Amniotic stem cell (primary cell): ENCODE measurements around the gene SCTR.

Source experiments
- DNase-seq: peaks from one replicate; lab custom pipeline; 2025; lab: John Stamatoyannopoulos, UW

The SCTR gene

DNA sequence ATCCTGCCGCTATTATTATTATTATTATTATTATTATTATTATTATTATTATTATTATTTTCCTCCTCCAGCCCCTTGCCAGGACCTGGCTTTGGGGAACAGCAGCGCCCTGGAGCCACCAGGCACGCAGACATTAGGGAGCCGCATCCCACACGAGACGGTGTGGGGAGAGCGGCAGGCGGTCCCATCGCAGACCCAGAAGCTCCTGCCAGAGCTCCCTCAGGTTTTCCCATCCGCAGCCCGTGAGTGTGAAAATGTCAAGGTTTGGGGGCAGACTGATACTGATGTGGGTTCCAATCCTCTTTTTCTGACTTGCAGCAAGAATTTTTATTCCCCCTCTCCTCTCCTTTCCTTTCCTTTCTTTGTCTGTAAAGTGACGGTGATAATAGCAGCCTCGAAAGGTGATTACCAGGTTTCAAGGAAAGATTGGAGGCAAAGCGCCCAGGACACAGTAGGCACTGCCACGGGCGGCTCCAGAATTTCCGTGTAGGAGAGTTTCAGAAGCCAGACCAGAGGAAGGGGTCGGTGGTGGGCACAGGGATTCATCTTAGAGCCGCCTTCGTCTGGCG lies 816 bp downstream of the SCTR start:
- no peak for DNase-seq

- DNase-seq, result no peak
Observed at GRCh38 chr2:119522671-119523070, 1.6 kb downstream of the SCTR start.

GRCh38 chr2:119521433-119522050 lies 2.7 kb downstream of the SCTR start:
- DNase-seq, result no peak

- no peak for DNase-seq
Observed at GRCh38 chr2:119520696-119521432, 3.4 kb downstream of the SCTR start.

GRCh38 chr2:119519057-119519408 lies 5.2 kb downstream of the SCTR start:
- DNase-seq, result no peak

- no peak for DNase-seq
Observed at GRCh38 chr2:119518401-119519056, 5.8 kb downstream of the SCTR start.

- no peak for DNase-seq
Observed at GRCh38 chr2:119517433-119517832, 6.8 kb downstream of the SCTR start.

DNA sequence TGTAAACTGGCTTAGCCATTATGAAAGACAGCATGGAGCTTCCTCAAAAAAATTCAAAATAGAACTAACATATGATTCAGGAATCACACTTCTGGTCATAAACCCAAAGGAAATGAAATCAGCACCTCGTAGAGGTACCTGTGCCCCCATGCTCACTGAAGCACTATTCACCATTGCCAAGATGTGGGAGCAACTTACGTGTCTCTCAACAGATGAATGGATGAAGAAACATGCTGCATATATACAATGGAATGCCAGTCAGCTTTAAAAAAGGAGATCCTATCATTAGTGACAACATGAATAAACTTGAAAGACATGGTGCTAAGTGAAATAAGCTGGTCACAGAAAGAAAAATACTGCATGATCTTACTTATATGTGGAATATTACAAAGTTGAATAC lies 8.2 kb downstream of the SCTR start:
- no peak for DNase-seq

DNA sequence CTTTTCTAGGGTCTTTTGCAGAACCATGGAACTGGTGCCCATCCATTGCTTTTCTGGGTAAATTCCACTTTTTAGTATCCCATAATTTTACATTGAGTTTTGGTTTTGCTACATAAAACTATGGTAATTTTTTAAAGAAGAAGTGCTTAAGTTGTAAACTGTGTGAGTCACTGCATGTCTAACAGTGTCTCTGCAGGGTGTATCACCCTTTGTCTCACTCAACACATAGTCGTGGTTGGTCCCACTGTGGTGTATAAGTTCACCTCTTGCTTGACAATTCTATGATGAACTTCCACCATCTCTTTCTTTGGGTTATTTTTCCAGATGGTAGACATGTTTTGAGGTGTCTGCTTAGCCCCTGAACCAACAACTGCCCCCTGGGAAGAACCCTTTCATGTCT lies 10.5 kb downstream of the SCTR start:
- DNase-seq, result no peak

GRCh38 chr2:119512946-119513345 lies 11.3 kb downstream of the SCTR start:
- no peak for DNase-seq

DNA sequence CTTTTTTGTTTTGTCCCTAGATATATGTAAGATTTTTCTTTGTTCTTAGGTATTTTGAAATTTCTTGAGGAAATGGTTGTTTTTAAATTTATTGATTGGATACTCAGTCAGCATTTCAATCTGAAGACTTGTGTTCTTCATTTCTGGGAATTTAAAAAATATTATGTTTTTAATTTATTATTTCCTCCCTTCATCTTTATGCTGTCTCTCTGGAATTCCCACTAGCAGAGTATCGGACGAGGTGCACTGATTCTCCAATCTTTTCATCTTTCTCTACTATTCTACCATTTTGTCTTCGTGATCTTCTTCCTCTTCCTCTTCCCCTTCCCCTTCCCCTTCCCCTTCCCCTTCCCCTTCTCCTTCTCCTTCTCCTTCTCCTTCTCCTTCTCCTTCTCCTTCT lies 12.3 kb downstream of the SCTR start:
- no peak for DNase-seq

- DNase-seq, result no peak
Observed at GRCh38 chr2:119508756-119509155, 15.5 kb downstream of the SCTR start.

GRCh38 chr2:119496682-119497081 lies 27.6 kb downstream of the SCTR start:
- no peak for DNase-seq

GRCh38 chr2:119495948-119496347 lies 28.3 kb downstream of the SCTR start:
- DNase-seq, result no peak

- no peak for DNase-seq
Observed at GRCh38 chr2:119494163-119494790, 30.0 kb downstream of the SCTR start.

GRCh38 chr2:119491776-119492525 lies 32.3 kb downstream of the SCTR start:
- no peak for DNase-seq

DNA sequence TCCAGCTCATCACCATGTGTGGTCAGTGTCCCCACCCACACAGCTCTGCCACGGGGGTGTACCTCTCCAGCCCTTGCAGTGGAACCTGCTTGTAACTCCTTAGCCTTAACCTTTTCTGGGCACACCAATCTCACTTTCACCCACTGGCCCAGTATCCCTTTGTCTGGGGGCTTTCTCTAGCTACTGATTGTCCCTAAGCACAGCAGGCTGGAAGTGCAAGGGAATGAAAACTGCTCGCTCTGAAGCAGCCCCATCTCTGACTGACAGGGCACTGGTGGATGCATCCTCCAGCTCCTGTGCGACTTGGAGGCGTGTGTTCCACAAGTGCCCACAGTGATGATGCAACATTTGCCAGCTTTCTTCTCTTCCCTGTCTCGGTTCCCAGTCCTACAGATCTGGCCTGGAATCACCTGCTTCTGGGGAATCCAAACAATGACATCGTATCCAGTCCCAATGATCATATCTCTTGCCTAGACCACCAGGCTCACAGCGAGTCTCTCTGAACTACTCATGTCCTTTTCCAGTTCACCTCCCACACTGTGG lies 33.6 kb downstream of the SCTR start:
- no peak for DNase-seq

- no peak for DNase-seq
Observed at GRCh38 chr2:119490106-119490505, 34.2 kb downstream of the SCTR start.

DNA sequence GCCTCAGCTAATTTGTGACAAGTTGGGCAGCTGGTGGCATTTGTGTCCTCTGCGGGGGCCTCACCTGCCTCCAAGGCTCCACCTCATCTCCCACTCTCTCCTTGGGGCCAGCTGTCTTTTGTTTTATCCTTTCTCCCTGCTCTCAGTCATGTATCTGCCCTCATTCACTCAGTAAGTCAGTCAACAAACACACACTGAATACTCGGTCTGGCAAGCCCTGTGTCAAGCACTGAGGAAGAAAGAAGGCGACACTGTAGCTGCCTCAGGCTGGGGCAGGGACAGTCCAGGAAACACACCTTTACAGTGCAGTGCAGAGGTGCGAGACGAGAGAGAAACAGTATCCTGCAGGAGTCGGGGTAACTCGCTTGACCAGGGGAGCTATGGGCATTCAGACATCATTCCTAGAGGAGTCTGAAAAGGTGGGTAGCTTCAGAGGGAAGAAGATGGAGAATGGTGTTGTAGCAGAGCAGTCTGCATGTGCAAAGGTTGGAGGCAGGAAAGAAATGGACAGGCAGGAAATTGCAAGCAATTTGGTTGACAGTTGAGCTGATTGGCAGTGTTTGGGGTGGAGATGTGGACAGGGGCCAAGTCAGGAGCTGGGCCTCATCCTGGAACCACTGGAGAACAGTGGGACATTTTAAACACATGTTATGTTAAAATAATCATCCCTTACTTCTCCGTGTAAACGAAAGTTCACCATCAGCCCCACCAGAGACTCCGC lies 34.9 kb downstream of the SCTR start:
- no peak for DNase-seq

DNA sequence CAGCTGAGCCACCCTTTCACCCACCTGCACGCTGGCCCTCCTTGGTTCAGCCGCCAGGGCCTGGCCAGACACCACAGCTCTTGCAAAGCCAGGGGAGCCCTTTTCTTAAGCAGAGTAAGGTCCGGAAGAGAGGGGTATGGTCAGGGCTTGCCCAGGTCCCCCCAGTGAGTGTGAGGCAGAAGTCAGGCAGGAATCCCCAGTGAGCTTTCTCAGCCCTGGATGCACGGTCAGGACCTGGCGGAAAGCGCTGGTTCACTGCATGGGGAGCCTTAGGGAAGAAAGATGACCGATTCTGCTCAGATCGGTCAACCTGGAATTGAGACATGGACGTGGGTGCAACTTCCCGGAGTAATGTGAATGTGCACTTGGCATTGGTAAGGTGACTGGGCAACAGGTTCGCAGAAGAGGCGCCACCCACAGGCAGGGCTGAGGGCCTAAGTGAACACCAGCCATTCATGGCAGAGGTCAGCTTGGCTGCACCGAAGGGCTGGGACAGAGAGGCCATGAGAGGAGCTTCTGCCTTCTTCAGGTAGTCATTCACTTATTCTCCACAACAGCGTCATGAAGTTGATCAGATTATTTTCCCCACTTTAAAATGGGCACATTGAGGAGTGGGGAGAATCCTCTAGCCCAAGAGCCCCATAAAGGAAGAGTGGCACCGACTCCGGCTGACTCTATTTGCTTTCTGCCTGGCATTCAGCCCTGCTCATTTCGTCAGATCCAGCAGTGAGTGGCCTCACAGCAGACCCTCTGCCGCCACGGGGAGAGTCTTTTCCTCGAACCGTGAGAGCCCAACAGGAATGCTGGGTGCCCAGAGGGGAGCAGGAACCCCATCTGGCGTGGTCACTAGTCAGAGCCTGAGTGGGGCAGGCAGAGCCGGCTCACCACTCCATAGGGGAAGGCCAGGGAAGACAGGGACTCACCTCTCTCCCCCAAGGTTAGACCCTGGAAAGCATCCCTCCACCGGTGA lies 35.8 kb downstream of the SCTR start:
- DNase-seq, result no peak
